HL-60/S4 treated with retinoic acid at 250 ng/mL for 4 days and 3 days (cell line): ENCODE measurements around the gene KCNK16.
"Not testable (repeated sequence)": the region's sequence is repeated elsewhere in the genome, so short reads cannot be mapped to it uniquely, and the experiment has no call there.

Experiments
- in situ Hi-C: fragments of 300-500 bp; cut with MboI; formaldehyde crosslinking; loops from 2 replicates; pipeline ENCODE4 v1.7.0; 2022; ENCODE audit warnings: low sequenced_read_pairs

KCNK16 gene

DNA sequence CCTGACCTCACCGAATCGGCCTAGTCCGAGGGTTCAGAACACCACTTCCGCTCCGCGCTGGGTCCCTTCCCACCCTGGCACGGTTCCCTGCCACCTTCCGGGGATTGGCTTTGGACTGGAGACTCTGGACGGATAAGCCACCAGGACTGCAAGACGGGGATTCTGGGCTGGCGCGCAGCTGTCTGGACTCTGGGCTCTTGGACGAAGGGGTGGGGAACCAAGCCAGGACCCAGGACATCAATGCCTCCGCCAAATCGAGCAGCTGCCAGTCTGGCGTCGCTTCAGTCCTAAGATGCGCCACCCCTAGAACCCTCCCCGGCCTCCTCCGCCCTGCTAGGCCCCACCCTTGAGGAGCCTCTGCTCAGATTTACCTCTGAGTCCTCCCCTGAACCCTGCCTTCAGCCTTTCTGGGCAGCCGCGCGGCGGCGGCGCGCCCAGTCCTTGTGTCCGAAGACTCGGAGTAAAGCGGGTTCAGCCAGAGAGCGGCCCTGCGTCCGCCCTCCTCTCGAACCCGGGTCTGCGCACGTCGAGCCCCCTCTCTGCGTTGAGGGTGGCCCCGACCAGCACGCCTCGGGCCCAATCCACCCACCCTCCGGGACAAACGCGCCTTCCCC is 9.5 kb downstream of the KCNK16 start:
- in situ Hi-C loops: no loop called here

- in situ Hi-C loops: no loop called here
Measured at GRCh38 chr6:39310542-39310941, 12.0 kb downstream of the KCNK16 start.

DNA sequence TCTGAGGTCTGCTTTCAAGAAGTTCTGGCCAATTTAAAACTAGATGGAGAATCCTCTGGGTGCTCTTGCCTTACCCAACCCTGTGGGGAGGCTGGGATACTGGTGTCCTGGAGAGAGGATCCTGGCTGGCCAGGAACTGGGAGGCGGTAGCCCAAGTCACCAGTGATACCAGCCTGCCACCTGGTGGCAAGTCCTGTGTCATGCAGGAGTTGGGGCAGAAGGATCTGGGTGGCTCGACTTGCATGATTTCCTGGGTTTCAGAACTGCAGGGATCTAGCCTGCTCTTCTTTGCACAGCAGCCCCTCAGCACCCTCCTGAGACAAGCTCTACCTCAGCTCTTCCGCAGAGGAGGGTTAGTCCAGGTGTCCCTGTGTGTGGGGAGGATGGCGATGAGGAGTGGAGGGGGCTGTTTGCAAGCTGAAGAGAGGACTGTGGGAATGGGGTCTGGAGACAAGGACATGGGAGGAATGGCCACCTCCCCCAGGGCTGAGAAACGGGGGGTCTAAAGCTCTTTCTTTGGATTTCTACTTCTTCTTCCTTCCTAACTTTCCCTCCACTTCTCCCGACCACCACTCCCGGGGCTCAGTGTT is 12.5 kb downstream of the KCNK16 start:
- in situ Hi-C loops: loop anchor here (5.0 to 10.0 kb wide), 2 partner anchors 143 to 435 kb away; no protein-coding TSS in a partner anchor

- in situ Hi-C loops: loop anchor here (5.0 to 10.0 kb wide), 2 partner anchors 140 to 433 kb away; no protein-coding TSS in a partner anchor
Measured at GRCh38 chr6:39307462-39307861, 15.0 kb downstream of the KCNK16 start.

GRCh38 chr6:39304951-39305350 is 17.6 kb downstream of the KCNK16 start:
- in situ Hi-C loops: loop anchor here (5.0 to 10.0 kb wide), 2 partner anchors 138 to 430 kb away; no protein-coding TSS in a partner anchor

DNA sequence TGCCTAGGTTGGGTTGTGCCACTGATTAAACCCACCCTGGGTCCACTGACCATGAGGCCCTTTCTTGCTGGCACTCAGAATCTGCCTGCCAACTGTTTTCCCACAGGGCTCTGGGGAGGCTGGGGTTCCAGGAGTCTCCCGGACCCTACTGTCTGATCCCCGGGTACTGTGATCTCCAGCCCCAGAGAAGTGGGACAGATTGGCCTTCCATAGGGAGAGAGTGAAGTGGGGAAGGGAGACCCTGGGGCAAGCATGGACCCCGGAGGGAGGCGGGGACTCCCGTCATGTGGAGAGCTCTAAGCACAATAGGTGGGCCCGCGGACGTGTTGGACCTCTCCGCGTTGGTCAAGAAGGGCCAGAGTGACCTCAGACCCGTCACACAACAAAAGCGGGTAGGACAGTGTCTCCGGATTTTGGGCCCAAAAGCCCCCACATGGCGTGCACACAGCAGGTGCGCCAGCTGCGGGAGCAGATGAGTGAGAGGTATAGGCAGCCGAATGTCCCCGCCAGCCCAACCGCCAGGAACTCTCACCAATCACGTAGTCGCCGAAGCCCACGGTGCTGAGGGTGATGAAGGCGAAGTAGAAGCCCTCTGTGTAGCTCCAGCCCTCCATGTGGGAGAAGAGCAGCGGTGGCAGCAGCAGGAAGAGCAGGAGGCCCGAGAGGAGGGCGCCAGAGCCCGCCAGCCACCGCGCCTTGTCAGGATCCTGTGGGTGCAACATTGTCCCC is 18.9 kb downstream of the KCNK16 start:
- in situ Hi-C loops: loop anchor here (10.0 kb wide), 1 partner anchor 429 kb away; no protein-coding TSS in a partner anchor

- in situ Hi-C loops: loop anchor here (10.0 kb wide), 1 partner anchor 428 kb away; no protein-coding TSS in a partner anchor
Measured at GRCh38 chr6:39302669-39303424, 19.7 kb downstream of the KCNK16 start.

DNA sequence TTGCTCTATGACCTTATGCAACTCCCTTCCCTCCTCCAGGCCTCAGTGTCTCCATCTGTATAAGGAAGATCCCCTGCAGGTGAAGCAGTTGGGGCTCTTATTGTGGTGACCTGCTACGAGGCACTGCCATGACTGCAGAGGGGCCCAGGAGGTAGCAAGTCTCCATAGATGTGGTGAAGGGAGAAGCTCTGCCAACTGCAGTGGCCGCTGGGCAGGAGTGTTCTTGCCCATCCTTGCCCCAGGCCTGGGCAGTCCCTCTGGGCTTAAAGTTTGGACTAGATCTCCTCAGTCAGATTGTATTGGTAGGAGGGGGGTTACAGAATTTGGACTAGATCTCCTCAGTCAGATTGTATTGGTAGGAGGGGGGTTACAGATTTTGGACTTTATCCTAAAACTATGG is 20.5 kb downstream of the KCNK16 start:
- in situ Hi-C loops: loop anchor here (10.0 kb wide), 1 partner anchor 427 kb away; no protein-coding TSS in a partner anchor

DNA sequence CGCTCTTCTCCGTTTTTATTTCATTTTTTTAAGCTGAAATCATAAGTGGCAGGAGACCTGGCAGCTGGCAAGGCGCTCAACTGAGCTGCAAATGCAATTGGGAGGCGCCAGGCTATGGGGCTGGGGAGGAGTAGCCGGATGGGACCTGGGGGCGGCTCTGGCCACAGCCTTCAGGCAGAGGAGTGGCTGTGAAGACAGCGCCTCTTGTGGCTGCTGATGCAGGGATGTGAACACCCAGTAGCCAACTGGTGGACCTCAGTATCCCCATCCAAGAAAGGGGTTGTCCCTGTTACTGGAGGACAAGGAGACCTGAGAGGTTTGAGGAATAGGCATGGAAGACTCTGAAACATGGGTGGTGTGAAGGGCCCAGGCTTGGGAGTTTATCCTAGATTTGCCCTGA is 20.9 kb downstream of the KCNK16 start:
- in situ Hi-C loops: loop anchor here (10.0 kb wide), 1 partner anchor 427 kb away; no protein-coding TSS in a partner anchor

DNA sequence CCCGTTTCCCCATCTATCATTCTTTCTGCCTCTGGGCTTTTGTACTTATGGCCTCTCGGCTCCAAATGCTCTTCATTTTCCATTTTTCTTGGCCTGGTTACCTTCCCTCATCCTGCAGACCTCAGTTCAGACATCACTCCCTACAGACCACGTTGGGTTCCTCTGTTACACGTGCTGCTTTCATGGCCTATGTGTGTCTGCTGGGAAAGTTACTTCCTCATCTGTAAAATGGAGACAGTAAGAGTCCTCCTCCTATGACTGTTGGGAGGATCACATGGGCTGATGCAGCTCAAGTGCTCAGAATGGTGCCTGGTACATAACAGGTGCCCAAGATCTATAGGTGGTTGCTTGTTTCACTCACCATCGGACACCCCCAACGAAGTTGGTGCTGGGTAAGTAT is 21.8 kb downstream of the KCNK16 start:
- in situ Hi-C loops: loop anchor here (10.0 kb wide), 1 partner anchor 426 kb away; no protein-coding TSS in a partner anchor

DNA sequence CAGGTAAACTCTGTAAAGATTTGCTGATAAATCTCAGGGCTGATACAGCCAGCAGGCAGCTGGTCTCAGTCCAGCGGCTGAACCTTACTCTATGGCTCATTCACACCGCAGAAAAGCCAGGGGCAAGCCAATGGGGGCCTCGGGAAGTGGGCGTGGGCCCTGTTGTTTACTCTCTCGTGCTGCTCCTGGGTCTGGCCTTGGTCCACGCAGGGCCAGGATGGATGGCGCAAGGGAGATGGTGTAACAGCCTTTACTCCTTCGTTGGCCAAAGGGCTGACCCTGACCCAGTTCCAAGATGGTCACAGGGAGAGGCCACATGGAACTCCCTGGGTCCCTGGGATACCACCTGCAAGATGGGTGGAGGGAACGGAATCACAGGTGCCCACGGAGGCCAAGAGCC is 24.4 kb downstream of the KCNK16 start:
- in situ Hi-C loops: no loop called here

DNA sequence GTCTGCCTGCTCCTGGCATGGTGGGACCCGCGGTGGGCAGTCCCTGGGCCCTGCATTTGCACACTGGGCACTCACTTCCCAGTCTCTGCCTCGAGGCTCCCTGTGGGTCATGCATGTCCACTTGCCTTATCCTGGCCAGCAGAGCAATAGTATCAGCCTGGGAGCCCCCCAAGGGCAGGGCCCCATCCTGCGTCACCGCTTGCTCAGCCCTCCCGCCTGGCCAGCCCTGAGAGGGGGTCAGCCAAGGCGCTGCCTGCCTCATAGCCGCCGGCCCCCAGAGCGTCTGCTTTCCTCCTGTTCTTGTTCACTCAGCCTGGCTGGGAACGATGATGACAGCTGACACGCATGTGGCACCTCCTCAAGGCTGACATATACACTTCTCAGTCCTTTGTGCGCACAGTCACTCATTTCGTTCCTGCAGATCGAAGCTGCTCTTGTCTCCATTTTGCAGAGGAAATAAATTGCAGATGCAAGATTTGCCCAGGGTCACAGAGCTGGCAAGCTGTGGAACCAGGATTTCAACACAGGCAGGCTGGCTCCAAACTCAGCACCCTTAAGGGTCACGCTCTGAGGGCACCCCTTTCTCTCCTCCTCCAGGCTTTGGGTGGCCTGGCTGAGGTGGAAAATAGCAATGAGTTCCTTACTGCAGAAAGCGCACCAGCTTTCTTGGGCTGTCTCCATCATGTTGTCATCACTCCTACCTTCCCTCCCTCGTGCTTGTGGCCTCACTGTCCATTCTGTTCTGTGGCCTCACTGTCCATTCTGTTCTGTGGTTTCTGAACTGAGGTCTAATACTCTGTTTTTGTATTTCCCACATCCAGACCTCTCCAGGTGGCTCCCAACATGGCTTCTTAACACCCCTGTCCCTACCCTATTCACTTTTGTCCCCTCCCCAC is 25.5 kb downstream of the KCNK16 start:
- in situ Hi-C loops: no loop called here

DNA sequence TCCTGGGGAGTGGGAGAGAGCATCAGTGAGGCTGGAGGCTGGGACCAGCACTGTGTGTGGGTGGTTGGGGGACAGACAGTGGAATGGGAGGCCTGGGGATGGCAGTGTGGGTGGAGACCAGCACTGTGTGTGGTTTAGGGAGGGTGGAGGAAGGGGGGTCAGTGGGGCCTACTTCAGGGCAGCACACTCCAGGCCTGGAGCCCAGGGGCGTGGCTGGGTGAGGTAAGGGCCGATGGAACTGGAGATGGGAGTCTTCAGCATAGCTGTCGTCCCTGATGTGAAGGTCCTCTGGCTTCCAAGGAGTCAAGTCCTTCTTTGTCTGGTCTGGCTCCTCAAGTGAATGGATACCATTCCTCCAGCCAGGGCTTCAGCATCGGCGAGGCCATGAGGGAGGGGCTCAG is 26.9 kb downstream of the KCNK16 start:
- in situ Hi-C loops: no loop called here

GRCh38 chr6:39294899-39295298 is 27.6 kb downstream of the KCNK16 start:
- in situ Hi-C loops: no loop called here

DNA sequence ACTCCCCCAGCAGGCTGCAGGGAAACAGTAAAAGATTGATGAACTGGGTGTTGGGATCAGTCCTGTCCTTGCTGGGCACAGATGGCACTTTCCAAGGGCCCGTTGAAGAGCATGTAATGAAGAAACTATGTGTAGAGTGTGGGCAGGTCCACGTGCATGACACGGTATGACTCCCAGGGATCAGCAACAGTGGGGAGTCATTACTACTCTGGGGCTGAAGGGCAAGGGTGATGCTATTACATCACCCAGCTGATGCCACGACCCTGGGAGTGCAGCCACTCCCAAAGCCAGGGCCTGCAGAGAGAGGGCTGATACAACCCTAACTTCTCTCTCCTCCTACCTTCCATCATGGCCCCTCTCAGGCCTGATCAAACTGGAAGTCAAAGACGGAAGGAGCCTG is 28.4 kb downstream of the KCNK16 start:
- in situ Hi-C loops: no loop called here

GRCh38 chr6:39292637-39293036 is 29.9 kb downstream of the KCNK16 start:
- in situ Hi-C loops: no loop called here

GRCh38 chr6:39289490-39289889 is 33.0 kb downstream of the KCNK16 start:
- in situ Hi-C loops: no loop called here

GRCh38 chr6:39287601-39288000 is 34.9 kb downstream of the KCNK16 start:
- in situ Hi-C loops: no loop called here

GRCh38 chr6:39286596-39286995 is 35.9 kb downstream of the KCNK16 start:
- in situ Hi-C loops: not testable (repeated sequence)

GRCh38 chr6:39282774-39283173 is 39.7 kb downstream of the KCNK16 start:
- in situ Hi-C loops: no loop called here
